A549 (cell line): Measurements from ENCODE around the gene METTL6.

ENCODE experiments used
- BHLHE40 ChIP-seq: IDR thresholded peaks from 2 replicates; pipeline ENCODE4 v1.6.1; 2012; ENCODE audit warnings: low read depth, low read length, inconsistent platforms
- CTCF ChIP-seq: fragments of >200 bp; sonication (Bioruptor Twin); formaldehyde crosslinking; IDR thresholded peaks from 3 replicates; pipeline ENCODE4 v1.5.1; 2016
- MAZ ChIP-seq: fragments of 150-350 bp; IDR thresholded peaks from 2 replicates; pipeline ENCODE4 v1.6.1; 2014; ENCODE audit warnings: antibody characterized with exemption, low read depth, low read length, borderline replicate concordance
- MYC ChIP-seq: IDR thresholded peaks from 2 replicates; pipeline ENCODE4 v1.6.1; 2012; ENCODE audit warnings: mild to moderate bottlenecking, inconsistent platforms, low read length, improper control_type of control experiment, borderline replicate concordance
- NPAS2 ChIP-seq: fragments of 250-450 bp; sonication (Bioruptor Pico); IDR thresholded peaks from 2 replicates; pipeline ENCODE4 v1.8.0; 2022; ENCODE audit warnings: mild to moderate bottlenecking, moderate library complexity, borderline replicate concordance
- PBX3 ChIP-seq: IDR thresholded peaks from 2 replicates; pipeline ENCODE4 v1.6.1; 2012
- PHF8 ChIP-seq: fragments of 200-600 bp; sonication (generic); IDR thresholded peaks from 2 replicates; pipeline ENCODE4 v1.6.1; 2016; ENCODE audit warnings: low read depth, mild to moderate bottlenecking, antibody characterized with exemption, moderate library complexity, borderline replicate concordance
- POLR2A ChIP-seq: IDR thresholded peaks from 2 replicates; pipeline ENCODE4 v1.6.1; 2012; ENCODE audit warnings: mild to moderate bottlenecking, low read length
- RNF2 ChIP-seq: fragments of 200-600 bp; sonication (generic); IDR thresholded peaks from 2 replicates; pipeline ENCODE4 v1.6.1; 2016; ENCODE audit warnings: low read depth, mild to moderate bottlenecking, antibody characterized with exemption, moderate library complexity, borderline replicate concordance
- SREBF2 ChIP-seq: fragments of 450-650 bp; IDR thresholded peaks from 2 replicates; pipeline ENCODE4 v1.6.1; 2014; ENCODE audit warnings: mild to moderate bottlenecking, moderate library complexity
- TF ChIP-seq, protein P1 (sequence below): fragments of 250-450 bp; sonication (Bioruptor Pico); IDR thresholded peaks from 2 replicates; pipeline ENCODE4 v1.5.0; 2021; ENCODE audit warnings: mild to moderate bottlenecking, moderate library complexity, borderline replicate concordance

- TF ChIP-seq POLR2A (no peak), NPAS2 (no peak), MYC (no peak), PBX3 (no peak), MAZ (no peak), RNF2 (no peak), SREBF2 (no peak), CTCF (no peak), PHF8 (no peak), BHLHE40 (no peak)
- TF ChIP-seq, protein P1, sequence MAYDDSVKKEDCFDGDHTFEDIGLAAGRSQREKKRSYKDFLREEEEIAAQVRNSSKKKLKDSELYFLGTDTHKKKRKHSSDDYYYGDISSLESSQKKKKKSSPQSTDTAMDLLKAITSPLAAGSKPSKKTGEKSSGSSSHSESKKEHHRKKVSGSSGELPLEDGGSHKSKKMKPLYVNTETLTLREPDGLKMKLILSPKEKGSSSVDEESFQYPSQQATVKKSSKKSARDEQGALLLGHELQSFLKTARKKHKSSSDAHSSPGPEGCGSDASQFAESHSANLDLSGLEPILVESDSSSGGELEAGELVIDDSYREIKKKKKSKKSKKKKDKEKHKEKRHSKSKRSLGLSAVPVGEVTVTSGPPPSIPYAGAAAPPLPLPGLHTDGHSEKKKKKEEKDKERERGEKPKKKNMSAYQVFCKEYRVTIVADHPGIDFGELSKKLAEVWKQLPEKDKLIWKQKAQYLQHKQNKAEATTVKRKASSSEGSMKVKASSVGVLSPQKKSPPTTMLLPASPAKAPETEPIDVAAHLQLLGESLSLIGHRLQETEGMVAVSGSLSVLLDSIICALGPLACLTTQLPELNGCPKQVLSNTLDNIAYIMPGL (CRISPR knock-in tag) = no peak
Measured at GRCh38 chr3:15409239-15409638, 18.1 kb downstream of the METTL6 start.
